ENCODE results near the gene TIMM29. TPM values are rescaled to one million over a fixed set of nuclear protein-coding genes. Genes with fewer than 3 reads are reported as not detected.

TIMM29 gene
- total RNA-seq, 4 donors from 2014 or later: 25.7 to 36.3 (median 33.0) TPM

GRCh38 chr19:10912619-10913018, 16.0 kb upstream of the TIMM29 start:
- WGBS: 96% methylated on average over 18 of the region's 18 CpGs
- Histone ChIP-seq H3K27ac (no peak overlapping the region), H3K9me3 (no peaks in the 10 kb centered on the region), H3K27me3 (no peaks in the 10 kb centered on the region), H3K4me3 (no peak overlapping the region), H3K4me1 (peaks cover 9% of the 10 kb centered on the region), H3K36me3 (peaks cover 93% of the 10 kb centered on the region)
- no peak for DNase-seq (ENCODE audit: low spot score in 2 of 2)
- no peak for TF ChIP-seq POLR2A (IDR thresholded peaks at IDR 0.05)
- TF ChIP-seq EP300 (IDR thresholded peaks at IDR 0.05): no peak
- TF ChIP-seq POLR2AphosphoS5 (IDR thresholded peaks at IDR 0.05): no peak
- no peak for TF ChIP-seq CTCF (IDR thresholded peaks at IDR 0.05)

- Histone ChIP-seq H3K27ac (no peak overlapping the region), H3K4me3 (no peak overlapping the region), H3K9me3 (no peaks in the 10 kb centered on the region), H3K27me3 (no peaks in the 10 kb centered on the region), H3K4me1 (peaks cover 9% of the 10 kb centered on the region), H3K36me3 (peaks cover 94% of the 10 kb centered on the region)
- no peak for DNase-seq (ENCODE audit: low spot score in 2 of 2)
- TF ChIP-seq POLR2AphosphoS5 (IDR thresholded peaks at IDR 0.05) (no peak), CTCF (IDR thresholded peaks at IDR 0.05) (no peak), POLR2A (IDR thresholded peaks at IDR 0.05) (no peak), EP300 (IDR thresholded peaks at IDR 0.05) (no peak)
- WGBS: 93% methylated on average over 15 of the region's 24 CpGs
These were observed 14.8 kb upstream of the TIMM29 start for GRCh38 chr19:10913716-10914340.

GRCh38 chr19:10915130-10916091, 13.2 kb upstream of the TIMM29 start:
- peaks cover 95% of the 10 kb centered on the region for H3K36me3 ChIP-seq
- peak overlapping the region; percentile 56 for H3K27ac ChIP-seq
- H3K9me3 ChIP-seq: no peaks in the 10 kb centered on the region
- no peak overlapping the region for H3K4me3 ChIP-seq
- H3K27me3 ChIP-seq: no peaks in the 10 kb centered on the region
- peaks cover 9% of the 10 kb centered on the region for H3K4me1 ChIP-seq
- TF ChIP-seq POLR2AphosphoS5 (IDR thresholded peaks at IDR 0.05) (peak in 1 of 3 donors; percentile 32), EP300 (IDR thresholded peaks at IDR 0.05) (no peak), CTCF (IDR thresholded peaks at IDR 0.05) (no peak), POLR2A (IDR thresholded peaks at IDR 0.05) (no peak)
- 78% methylated on average over 5 of the region's 19 CpGs for WGBS
- peak in 1 of 2 donors; percentile 90 for DNase-seq (ENCODE audit: low spot score in 2 of 2)

- Histone ChIP-seq H3K27me3 (no peaks in the 10 kb centered on the region), H3K4me3 (no peak overlapping the region), H3K36me3 (peaks cover 95% of the 10 kb centered on the region), H3K27ac (no peak overlapping the region), H3K9me3 (no peaks in the 10 kb centered on the region), H3K4me1 (peaks cover 9% of the 10 kb centered on the region)
- no peak for TF ChIP-seq EP300 (IDR thresholded peaks at IDR 0.05)
- no peak for TF ChIP-seq POLR2A (IDR thresholded peaks at IDR 0.05)
- TF ChIP-seq POLR2AphosphoS5 (IDR thresholded peaks at IDR 0.05): no peak
- no peak for TF ChIP-seq CTCF (IDR thresholded peaks at IDR 0.05)
- WGBS: 100% methylated on average over 1 of the region's 6 CpGs
- DNase-seq (ENCODE audit: low spot score in 2 of 2): no peak
These were observed 12.0 kb upstream of the TIMM29 start for GRCh38 chr19:10916602-10917001.

GRCh38 chr19:10918359-10918758, 10.3 kb upstream of the TIMM29 start:
- H3K27me3 ChIP-seq: no peaks in the 10 kb centered on the region
- TF ChIP-seq POLR2A (IDR thresholded peaks at IDR 0.05) (no peak), CTCF (IDR thresholded peaks at IDR 0.05) (no peak), POLR2AphosphoS5 (IDR thresholded peaks at IDR 0.05) (no peak), EP300 (IDR thresholded peaks at IDR 0.05) (no peak)
- H3K4me3 ChIP-seq: no peak overlapping the region
- H3K36me3 ChIP-seq: peaks cover 95% of the 10 kb centered on the region
- H3K27ac ChIP-seq: no peak overlapping the region
- 92% methylated on average over 11 of the region's 11 CpGs for WGBS
- DNase-seq (ENCODE audit: low spot score in 2 of 2): no peak
- H3K4me1 ChIP-seq: peaks cover 9% of the 10 kb centered on the region
- H3K9me3 ChIP-seq: no peaks in the 10 kb centered on the region

All from suprapubic skin (tissue), 4 donors.